KBM-7 (cell line): Measurements from ENCODE around the gene NAV3.

Experiments
- DNase-seq: peaks from one replicate; pipeline ENCODE4 v3.0.0-alpha.2; 2015
- in situ Hi-C: fragments of 300-500 bp; cut with MboI; formaldehyde crosslinking; loops from 2 replicates; pipeline ENCODE4 v1.14.3; 2020; ENCODE audit warnings: low sequenced_read_pairs, low pct_unique_long_range_greater_than_20kb, mixed read lengths

The NAV3 gene

DNA sequence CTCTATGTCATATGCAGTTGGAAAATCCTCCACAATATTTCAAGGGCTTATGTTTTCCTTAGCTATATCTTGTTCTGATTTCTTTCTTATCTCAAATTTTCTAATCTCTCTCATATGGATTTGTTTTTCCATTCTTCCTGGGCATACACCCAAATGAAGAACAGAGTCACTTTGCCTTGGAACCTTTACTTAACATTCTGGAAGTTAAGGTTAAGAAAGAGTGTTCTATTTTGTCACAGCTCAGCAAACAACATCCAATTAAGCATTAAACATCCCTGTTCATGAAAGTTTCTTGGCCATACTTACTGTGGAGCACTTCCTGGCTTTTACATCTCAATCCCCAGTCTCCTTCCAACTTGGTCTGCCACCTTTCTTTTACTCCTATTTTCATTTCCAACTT, 5.3 kb downstream of the NAV3 start:
- DNase-seq, result no peak
- in situ Hi-C loops, result no loop called here

DNA sequence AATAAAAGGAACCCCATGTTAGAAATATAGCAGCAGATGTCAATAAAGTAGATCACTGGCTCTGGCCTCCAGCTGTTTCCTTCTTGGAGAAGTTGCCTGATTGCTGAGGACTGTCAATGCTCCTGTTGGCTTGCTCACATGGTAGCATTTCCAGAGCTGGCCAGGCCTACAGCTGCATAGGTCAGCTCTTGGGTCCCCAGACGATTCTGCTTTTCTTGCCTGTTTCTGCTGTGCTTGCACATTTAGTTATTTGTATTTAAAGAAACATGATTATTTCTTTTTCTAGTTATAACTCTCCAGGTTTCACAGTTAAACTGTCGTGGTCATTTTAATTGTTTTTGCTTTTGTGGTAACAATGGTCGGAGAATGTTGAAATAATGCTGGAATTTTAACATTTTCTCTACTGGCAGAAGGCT, 7.2 kb downstream of the NAV3 start:
- no peak for DNase-seq
- in situ Hi-C loops, result no loop called here

DNA sequence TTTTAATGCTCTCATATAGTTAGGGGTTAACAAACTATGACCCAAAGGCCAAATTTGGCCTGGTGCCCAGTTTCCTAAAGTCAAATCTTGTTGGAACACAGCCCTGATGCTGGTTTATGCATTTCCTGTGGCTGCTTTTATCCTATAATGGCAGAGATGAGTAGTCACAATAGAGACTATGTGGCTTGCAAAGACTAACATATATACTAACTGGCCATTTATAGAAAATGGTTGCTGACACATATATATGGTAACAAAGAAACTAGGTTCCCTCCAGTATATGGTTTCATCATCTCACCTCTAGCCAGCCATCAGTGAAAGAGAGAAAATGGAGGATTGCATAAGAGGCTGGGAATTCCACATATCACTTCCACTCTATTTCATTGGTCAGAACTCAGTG, 10.8 kb downstream of the NAV3 start:
- no peak for DNase-seq
- in situ Hi-C loops, result no loop called here

DNA sequence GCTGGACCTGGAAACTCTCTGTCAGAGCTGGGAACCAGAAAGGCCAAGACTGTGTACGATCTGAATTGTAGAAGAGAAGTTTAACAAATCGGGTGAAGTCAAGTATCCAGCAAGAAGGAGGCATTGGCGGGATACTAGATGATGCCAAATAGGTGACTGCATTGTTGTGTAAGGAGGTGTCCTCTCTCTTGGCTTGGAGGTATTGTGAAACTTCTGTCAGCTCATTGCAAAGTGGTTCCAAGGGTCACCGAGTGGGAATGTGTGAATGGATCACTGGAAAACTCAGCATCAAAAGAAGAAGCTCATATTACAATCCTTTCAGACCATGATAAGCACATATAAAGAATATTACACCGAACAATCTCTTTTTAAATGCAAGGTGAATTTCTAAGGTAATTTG, 11.7 kb downstream of the NAV3 start:
- DNase-seq, result no peak
- in situ Hi-C loops, result no loop called here

DNA sequence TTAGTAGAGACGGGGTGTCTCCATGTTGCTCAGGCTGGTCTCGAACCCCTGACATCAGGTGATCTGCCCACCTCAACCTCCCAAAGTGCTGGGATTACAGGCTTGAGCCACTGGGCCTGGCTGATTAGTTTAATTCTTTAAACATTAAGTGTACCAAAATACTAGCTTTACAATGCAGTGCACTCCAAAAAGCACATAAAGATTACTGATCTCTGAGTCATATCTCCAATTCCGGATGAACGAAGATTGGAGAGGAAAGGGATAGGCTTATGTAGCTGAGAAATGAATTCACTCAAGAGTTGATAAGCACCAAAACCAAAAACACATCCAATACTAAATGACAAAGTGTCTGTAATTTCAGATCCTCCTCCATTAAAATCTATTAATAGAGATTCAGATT, 15.1 kb downstream of the NAV3 start:
- no peak for DNase-seq

DNA sequence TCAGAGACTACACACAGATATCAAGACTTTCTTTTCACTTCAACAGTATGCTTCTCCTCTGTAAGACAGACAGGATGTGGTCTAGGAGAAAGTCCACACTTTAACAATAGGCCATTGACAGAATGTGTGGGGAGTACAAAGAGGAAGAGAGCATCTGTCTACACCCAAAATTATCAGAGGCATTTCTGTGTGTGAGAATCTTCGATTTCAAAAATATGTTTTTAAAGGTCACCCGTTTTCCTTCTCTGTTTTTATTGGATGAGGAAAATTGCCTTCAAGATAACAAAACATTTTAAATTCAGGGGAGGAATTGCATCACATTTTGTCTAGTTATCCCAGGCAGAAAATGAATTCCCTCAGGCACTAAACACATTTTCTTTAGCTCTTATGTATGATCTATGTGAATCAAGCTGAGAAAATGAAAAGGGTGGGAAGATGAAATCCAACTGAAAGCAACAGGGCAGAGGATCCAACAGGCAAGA, 16.4 kb downstream of the NAV3 start:
- in situ Hi-C loops, result no loop called here
- DNase-seq, result no peak

More for the DNA sequence above, 15.1 kb downstream of the NAV3 start:
- in situ Hi-C loops, result no loop called here

DNA sequence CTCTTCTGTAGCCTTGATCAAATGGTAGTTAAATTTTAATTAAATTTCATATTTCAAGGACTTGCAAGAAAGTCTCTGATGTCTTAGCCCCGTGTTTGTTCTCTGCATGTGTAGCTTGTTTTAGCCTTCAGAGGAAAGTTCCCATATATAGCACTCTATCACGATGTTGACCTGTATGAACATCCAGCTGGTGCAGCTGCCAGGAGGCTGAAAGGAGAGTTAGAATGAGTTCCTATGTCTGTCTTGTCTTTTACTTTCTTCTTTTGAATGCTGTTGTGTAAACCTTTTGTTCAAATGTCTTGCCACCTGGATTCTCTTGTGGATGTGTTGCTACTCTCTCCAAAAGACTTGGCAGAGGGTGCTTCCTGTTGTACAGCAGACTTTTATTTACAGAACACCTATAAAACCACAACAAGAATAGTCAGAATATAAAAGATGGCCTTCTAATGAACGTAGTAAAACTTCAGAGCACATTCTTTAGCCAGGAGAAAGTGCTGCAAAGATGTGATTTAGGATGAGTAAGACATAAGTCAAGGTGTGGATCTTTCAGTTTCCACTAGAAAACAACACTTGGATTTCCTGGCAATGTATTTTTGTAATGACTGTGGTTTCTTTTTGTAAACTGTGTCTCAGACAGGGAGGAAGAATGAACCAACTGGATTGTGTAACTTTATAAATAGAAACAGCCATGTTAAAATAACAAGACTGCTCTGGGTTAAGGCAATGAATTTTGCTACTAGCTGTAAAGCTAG, 17.2 kb downstream of the NAV3 start:
- DNase-seq, result no peak
- in situ Hi-C loops, result no loop called here

DNA sequence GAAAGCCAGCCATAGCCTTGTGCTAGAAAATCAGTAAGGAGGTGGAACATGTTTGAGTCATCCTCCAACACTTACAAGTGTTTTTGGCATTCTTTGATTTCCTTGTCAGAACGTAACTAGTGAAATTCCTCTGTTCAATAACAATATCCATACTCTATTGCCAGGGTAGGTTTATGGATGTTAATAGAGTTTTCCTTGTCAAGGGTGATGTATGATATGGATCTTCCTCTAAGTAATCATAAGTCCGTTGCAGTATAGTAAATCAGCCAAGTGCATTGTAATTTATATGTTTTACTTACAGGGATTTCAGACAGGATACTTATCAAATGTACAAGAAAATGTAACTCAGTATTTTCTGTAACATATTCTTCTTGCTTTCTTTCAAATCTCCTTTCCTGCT, 19.4 kb downstream of the NAV3 start:
- no peak for DNase-seq
- in situ Hi-C loops, result no loop called here

DNA sequence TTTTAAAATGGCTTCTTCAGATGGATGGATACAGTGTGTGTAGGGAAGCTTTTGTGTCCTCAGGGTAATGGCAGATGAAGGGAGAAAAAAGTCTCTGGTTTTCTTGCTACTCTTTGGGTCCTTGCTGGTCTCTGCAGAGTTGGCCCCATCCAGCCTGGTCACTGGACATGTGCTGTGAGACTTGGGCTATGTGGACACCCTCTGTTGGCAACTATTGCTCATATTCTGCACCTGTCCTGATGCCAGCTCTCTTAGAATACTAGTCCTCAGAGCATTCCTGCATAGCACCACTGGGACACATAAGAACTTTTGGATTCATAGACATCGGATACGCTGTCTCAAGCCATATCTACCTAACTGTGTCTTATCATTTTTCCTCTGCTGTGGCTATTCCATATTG, 20.0 kb downstream of the NAV3 start:
- no peak for DNase-seq
- in situ Hi-C loops, result no loop called here

DNA sequence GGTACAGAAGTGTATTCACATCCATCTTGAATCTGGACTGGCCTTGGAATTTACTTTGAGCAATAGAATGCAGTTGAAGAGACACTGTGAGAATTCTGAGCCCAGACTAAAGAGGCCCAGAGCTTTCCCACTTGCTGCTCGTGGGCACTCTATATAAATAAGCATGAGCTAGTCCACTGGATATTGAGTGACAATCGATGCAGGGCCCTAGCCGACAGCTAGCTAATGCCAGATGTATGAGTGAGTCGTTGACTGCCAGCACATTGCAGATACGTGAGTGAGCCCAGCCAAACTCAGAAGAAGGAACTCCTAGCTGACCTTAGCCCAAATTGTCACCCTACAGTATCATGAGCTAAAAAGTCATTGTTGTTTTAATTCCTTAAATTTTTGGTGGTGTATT, 24.9 kb downstream of the NAV3 start:
- in situ Hi-C loops, result no loop called here
- no peak for DNase-seq

DNA sequence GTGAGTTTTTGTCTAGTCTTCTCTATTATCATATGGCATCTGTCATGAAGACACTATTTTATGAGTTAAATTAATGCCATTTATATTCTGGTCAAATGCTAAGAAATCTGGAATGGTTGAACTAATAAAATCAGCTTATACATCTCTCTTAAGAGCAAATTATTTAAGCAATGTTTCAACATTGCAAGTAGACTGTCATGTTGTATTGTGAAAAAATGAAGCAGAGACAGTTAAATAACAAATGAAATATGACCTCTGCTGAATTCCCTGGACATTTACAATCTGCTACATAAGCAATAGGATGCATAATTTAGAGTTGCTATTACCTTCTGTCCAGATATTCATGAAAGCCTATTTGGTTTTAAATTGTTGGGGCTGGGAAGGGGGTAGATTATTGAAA, 30.6 kb downstream of the NAV3 start:
- DNase-seq, result no peak
- in situ Hi-C loops, result no loop called here

DNA sequence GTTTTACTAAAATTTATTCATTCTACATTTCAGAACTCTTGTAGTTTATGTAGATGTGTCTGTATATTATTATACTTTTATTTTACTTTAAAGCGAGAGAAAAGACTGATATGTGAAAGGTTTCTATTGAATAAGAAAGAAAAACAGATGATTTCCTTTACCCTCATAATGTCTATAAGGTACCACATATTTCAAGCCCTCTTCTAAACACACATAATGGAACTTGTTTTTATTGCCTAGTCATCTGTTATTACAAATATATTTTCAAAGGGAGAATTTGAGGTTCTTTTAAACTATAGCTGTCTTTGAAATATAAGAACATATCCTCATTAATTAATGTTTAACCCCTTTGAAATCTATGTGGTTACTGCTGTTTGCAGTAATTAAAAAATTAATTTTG, 34.5 kb downstream of the NAV3 start:
- DNase-seq, result no peak
- in situ Hi-C loops, result no loop called here

DNA sequence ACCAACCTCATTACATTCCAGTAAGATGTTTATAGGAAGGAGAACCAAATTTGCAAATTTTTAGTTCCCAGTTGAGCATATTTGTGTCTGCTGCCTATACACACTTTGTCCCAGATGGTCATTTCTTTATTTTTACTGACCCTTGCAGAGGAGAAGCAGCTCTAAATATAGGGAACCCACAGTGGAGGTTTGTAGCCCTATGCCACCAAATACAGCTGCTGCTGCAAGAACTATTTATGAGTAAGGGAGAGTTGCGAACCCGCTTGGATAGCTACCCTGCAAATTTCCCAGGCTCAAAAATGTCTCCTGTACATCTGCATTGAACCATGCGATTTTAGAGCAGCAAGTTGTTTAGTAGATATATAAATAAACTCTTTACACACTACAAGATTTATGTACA, 48.2 kb downstream of the NAV3 start:
- in situ Hi-C loops, result no loop called here
- no peak for DNase-seq

DNA sequence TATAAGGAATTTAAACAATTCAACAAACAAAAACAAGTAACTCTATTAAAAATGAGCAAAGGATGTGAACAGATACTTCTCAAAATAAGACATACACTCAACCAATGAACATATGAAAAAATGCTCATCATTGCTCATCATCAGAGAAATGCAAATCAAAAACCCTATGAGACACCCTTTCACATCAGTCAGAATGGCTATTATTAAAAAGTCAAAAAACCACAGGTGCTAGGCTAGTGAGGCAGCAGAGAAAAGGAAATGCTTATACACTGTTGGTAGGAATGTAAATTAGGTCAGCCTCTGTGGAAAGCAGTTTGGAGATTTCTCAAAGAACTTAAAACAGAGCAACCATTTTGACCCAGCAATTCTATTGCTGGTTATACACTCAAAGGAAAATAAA, 52.0 kb downstream of the NAV3 start:
- in situ Hi-C loops, result no loop called here
- no peak for DNase-seq

DNA sequence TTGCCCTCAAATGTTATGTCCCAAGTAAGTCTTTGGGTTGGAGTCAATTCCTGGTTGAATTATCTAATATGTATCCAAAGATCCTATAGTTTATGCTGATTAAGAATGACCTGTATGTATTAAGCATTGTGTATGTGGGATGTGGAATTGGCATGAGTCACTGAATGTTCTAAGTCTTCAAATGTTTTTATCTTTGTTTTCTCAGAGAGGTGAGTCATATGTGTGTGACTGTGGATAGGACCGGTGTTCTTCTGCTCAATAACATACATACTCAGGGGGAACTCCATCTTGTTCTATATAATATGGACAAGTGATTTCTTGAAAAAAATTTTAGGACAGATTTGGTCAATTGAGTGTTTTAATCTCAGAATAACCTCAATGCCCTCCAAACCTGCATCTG, 57.9 kb downstream of the NAV3 start:
- DNase-seq, result no peak
- in situ Hi-C loops, result no loop called here

DNA sequence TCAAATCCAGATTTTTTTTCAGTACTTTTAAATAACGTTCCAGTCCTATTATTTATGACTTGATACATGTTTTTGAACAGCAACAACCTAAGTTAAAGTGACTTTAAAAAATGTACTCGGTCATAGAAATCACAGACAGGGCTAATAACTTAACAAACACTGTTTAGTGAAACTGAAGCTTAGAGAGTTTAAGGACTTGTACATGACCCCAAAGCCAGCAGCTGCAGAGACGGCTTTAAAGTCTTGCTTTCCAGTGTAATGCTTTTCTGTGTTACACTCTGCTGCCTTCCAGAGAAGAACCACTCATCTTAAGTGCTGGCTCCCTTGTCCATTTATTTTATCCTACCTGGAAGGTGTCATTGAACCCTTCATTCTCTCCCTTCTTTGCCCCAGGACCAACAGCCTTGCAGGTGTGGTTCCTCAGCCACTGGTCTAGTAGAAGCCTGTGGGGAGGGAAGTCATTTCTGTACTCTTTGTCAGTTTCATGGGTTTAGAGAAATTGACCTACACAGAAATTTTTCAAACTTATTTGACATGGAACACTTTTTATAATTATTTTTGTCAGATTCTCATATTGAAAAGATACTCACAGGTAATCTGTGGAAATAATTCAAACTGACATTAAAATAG, 60.9 kb downstream of the NAV3 start:
- in situ Hi-C loops, result no loop called here
- no peak for DNase-seq

DNA sequence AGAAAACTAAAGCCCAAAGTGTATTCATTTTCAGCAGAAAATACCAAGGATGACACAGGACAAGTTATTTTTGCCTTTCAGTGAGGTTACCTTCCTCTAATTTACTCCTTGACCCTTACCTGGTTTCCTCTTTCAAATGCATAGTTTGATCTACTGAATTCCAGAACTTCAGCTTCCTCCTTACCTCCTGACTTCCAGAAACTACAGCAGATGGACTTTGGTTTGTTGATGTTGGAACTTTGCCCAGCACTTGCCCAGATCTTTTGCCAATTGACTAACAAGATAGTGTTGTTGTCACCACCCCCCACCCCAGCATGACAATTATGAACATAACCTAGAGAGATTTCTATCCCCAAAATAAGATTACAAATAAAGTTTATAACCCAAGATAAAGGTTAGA, 63.2 kb downstream of the NAV3 start:
- no peak for DNase-seq
- in situ Hi-C loops, result no loop called here

DNA sequence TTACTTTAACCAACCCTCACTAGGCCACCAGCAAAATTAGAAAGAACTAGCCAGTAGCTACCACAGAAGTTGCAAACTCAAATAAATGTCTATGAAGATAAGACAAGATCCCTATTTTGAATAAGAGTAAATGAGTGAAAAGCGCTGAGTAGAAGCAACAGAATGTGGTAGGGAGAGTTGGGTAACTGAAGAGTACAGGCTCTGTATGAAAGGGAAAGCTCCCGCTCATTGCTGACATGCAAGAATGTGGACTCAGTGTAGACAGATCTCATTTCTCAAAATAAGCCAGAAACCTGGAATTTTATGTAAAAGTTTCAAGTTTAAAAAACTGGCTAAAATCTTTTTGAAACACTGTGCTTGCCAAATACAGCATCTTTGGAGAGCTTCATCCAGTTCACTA, 63.9 kb downstream of the NAV3 start:
- in situ Hi-C loops, result no loop called here
- DNase-seq, result no peak

DNA sequence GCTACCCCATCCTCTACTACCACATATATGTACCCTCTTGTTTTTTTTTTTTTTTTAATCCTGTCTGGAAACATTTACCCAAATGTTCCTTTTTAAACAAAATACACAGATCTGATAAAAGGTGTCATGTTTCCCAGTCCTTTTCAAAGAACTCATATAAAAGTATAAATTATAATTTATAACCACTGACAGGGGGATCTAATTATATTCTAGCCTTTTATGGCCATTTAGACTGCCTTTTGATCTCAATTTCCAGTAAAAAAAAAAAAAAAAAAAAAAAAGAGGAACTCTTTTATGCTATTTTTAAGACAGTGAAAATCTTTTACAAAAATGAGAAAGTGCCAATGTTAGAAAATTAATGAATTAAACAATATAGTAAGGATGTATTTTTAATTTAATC, 65.0 kb downstream of the NAV3 start:
- DNase-seq, result no peak
- in situ Hi-C loops, result no loop called here

DNA sequence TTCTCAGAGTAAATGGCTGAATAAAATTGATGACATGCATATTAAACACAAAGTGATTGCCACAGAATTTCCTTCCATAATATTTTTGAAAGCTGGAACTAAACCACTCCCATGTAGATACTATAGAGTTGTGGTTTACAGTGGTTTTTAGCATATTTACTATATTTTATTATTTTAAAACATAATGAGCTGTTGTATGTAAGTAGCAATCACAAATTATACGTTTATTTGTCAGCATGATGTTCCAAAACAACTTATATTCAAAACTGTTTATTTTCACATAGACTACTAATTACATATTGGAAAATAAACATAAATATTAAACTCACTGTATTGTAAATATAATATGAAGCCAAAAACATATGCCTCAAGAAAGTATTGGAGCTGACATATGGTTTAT, 77.2 kb downstream of the NAV3 start:
- DNase-seq, result no peak
- in situ Hi-C loops, result no loop called here

DNA sequence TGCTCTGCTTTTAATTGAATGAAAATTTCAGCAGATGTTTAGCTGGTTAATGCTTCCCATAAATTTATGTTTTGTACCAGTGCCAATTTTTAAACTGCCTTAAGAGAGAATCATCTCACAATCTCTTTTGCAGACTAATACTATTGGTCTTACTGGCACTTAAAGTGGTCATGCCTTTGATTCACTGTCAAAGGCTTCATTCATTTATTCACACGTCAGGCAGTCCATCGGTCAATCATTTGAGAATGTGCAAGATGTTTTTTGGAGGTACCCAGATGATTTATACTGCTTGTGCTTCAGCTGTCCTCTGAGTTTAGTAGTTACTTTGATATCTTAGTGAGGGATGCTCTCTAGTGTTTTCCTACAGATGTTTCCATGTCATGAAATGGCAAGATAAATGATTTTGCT, 83.4 kb downstream of the NAV3 start:
- in situ Hi-C loops, result no loop called here
- DNase-seq, result no peak
